ENCODE data around the gene DYNLT3. TPM values are rescaled to one million over a fixed set of nuclear protein-coding genes. Genes with fewer than 3 reads are reported as not detected.

The DYNLT3 gene
- total and polyA plus RNA-seq, 2 of the 13 experiments (the other 11 are each of a cell fraction or from before 2014, with no cell fraction given) = 5.4 to 6.1 TPM

GRCh38 chrX:37846934-37847732 lies at the start of gene DYNLT3 (continued):
- TF ChIP-seq ZHX1 (CRISPR knock-in tag; IDR thresholded peaks at IDR 0.05; ENCODE audit: low read depth) (0 out of 2 replicates have a peak, but pooled peaks have one; percentile 72), ZNF264 (CRISPR knock-in tag; IDR thresholded peaks at IDR 0.05) (0 out of 2 replicates have a peak, but pooled peaks have one; percentile 61), PHF20 (CRISPR knock-in tag; IDR thresholded peaks at IDR 0.05) (peak; percentile 43; the same call in 1 of the 2 replicates), CHCHD3 (CRISPR knock-in tag; IDR thresholded peaks at IDR 0.05) (no peak), GATAD1 (CRISPR knock-in tag; IDR thresholded peaks at IDR 0.05) (0 out of 2 replicates have a peak, but pooled peaks have one; percentile 41), ZFY (CRISPR knock-in tag; IDR thresholded peaks at IDR 0.05) (peak; percentile 81), ZMYM4 (CRISPR knock-in tag; IDR thresholded peaks at IDR 0.05) (peak; percentile 74; the same call in 1 of the 2 replicates), GABPB1 (CRISPR knock-in tag; IDR thresholded peaks at IDR 0.05) (peak; percentile 73), MYC (CRISPR knock-in tag; IDR thresholded peaks at IDR 0.05; ENCODE audit: borderline replicate concordance) (peak; percentile 21; the same call in 1 of the 2 replicates), ZFP41 (CRISPR knock-in tag; IDR thresholded peaks at IDR 0.05; ENCODE audit: borderline replicate concordance) (no peak), MXI1 (IDR thresholded peaks at IDR 0.05; ENCODE audit: borderline replicate concordance, low read depth, low read length) (peak; percentile 18; the same call in 1 of the 3 replicates), TAF1 (CRISPR knock-in tag; IDR thresholded peaks at IDR 0.05) (peak; percentile 31; the same call in 1 of the 2 replicates), TBX2 (CRISPR knock-in tag; IDR thresholded peaks at IDR 0.05; ENCODE audit: borderline replicate concordance) (peak; percentile 56), ZNF775 (CRISPR knock-in tag; IDR thresholded peaks at IDR 0.05; ENCODE audit: borderline replicate concordance) (no peak), GMEB1 (CRISPR knock-in tag; IDR thresholded peaks at IDR 0.05; ENCODE audit: borderline replicate concordance) (peak; percentile 76), CENPX (CRISPR knock-in tag; IDR thresholded peaks at IDR 0.05) (no peak), HMGXB4 (CRISPR knock-in tag; IDR thresholded peaks at IDR 0.05; ENCODE audit: borderline replicate concordance in 1 of 2, low read depth in 1 of 2) (0 out of 4 replicates have a peak, but pooled peaks of 1 of the 2 experiments have one; percentile 41), ZBTB34 (CRISPR knock-in tag; IDR thresholded peaks at IDR 0.05) (no peak), ZNF441 (CRISPR knock-in tag; IDR thresholded peaks at IDR 0.05; ENCODE audit: borderline replicate concordance) (peak; percentile 46; the same call in 1 of the 2 replicates), ZNF530 (CRISPR knock-in tag; IDR thresholded peaks at IDR 0.05; ENCODE audit: low read depth) (no peak), NFYC (CRISPR knock-in tag; IDR thresholded peaks at IDR 0.05) (0 out of 2 replicates have a peak, but pooled peaks have one; percentile 10)

Measured in HepG2 (cell line).